Stimulated activated CD4-positive, alpha-beta T cell treated with anti-CD3 and anti-CD28 coated beads, Interleukin-1b, Interleukin-23, amount 100 ng/mL, for 48 hours (primary cell): ENCODE results near the gene RAB5A.
"Not testable (repeated sequence)": the region's sequence is repeated elsewhere in the genome, so short reads cannot be mapped to it uniquely, and the experiment has no call there.

Experiments
- DNase-seq: peaks from one replicate; pipeline ENCODE4 v3.0.0-alpha.2; 2020

The RAB5A gene, protein sequence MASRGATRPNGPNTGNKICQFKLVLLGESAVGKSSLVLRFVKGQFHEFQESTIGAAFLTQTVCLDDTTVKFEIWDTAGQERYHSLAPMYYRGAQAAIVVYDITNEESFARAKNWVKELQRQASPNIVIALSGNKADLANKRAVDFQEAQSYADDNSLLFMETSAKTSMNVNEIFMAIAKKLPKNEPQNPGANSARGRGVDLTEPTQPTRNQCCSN

DNA sequence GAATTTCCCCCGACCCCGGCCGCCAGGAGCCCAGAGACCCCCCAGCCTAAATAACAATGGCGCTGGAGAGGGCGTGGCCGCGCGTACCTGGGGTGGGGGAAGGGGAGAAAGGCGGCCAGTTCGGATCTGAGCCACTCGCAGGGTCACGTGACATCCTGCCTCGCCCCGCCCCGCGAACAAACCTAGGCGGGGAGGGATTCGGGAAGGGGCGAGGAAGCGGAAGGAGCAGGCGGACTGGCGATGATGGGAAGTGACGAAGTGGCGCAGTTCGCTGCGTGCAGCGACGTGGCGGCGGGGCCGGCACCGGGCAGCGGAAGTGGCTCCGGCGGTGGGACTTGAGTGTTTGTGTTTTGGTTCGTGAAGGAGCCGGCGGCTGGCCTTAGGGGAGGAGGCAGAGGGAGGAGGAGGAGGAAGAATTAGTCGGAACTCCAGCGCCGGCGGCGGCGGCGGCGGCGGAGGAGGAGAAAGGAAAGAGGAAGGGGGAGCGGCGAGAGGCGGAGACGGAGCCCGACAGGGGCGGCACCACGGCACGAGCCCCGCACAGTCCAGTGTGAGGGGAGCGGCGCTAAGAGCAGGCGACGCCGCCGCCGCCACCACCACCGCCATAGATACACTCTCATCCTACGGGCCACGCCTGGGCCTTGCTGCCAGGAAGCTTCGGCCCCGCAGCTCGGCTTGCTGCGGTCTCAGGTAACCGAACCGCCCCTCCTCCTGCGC lies at the start of gene RAB5A:
Gene RAB5A, plus strand, starts transcription at position 266 of the 717 bp plus-strand sequence. CDS start 3,802 bp downstream, outside the sequence.
- peak; percentile 98 for DNase-seq

DNA sequence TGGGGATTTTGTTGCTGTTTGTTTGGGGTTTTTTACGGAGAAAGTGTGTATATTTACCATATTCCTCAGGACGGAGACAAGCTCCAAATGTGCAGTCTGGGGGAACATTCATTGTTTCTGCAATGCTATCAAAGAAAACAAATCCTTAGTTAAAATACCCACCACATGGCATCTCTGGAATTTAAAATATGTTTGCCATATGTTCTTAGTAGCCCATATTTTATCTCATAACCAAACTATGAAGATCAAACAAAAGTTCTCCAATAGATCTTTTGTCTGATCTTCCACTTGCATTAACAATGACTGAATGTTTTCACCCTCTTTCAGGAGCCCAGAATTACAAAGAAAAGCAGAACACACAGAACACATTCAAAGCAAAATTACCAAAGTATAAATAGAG lies 48.2 kb upstream of the RAB5A start:
- no peak for DNase-seq

DNA sequence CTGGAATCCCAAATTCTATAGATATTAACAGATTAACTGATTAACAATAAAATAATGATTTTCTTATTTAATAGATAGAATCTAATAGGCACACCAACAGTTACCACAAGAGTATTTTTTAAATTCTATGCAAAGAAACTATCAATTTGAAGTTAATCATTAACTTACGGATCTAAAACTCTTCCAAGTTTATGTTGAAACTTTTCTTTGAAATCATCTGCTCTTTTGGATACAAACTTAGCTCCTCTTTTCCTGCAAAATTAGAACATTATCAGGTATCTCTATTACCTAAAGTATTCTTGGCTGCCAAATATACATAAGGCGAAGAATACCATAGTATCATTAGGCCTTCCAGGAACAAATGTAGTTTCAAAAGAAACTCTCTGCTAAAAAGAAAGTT lies 47.6 kb upstream of the RAB5A start:
- no peak for DNase-seq

DNA sequence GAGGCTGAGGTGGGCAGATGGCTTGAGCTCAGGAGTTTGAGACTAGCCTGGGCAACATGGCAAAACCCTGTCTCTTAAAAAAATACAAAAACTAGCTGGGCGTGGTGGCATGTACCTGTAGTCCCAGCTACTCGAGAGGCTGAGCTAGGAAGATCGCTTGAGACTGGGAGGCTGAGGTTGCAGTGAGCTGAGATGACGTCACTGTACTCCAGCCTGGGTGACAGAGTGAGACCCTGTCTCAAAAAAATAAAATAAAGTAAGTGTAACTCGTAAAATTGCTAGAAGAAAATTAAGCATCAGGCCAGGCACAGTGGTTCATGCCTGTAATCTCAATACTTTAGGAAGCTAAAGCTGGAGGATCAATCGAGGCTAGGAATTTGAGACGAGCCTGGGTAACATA lies 47.1 kb upstream of the RAB5A start:
- not testable (repeated sequence) for DNase-seq

DNA sequence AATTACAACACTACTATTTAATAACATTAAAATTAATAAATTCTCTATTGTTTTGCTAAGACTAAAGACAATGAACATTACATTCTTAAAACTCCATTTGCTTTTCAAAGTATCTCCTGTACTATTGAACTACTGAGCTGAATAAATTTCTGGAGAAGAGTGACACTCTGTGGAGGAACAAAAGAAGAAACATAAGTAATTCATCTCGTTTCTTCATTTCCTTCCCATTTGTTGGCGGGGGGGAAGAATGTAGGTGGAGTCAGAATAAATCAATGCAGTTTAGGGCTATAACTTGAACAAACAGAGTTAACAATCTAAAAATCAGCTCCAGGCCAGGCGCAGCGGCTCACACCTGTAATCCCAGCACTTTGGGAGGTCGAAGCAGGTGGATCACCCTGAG lies 45.6 kb upstream of the RAB5A start:
- no peak for DNase-seq

DNA sequence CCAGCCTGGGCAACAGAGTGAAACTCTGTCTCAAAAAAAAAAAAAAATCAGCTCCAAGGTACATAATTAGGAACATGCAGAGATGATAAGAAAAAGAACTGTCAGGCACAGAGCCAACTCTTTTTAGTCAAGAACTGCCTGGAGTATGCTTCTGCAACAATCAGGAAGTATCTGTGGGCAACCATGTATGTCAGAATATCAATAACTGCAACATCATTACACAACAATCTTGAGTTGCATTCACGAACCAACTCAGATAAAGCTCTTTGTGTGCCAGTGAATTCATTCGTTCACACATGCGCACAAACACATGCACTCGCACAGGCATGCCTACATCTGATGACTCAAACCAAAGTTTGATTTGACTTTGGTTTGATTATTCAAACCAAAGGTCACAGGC lies 45.0 kb upstream of the RAB5A start:
- DNase-seq: no peak

DNA sequence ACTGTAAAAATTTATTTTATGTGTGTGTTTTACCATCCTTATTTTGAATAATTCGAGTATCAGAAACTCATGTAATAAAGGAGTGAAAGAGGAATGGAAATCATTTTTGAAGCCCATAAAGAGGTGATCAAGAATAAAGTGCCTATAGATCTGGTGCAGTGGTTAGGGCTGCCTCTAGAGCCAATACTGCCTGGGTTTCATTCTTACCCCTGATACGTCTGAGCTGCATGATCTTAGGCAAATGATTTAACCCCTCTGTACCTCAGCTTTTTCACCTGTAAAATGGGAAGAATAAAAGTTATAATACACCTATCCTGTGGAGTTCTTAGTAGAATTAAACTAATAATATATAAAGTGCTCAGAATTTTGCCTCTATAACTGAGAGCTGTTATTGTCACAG lies 43.2 kb upstream of the RAB5A start:
- DNase-seq: no peak

DNA sequence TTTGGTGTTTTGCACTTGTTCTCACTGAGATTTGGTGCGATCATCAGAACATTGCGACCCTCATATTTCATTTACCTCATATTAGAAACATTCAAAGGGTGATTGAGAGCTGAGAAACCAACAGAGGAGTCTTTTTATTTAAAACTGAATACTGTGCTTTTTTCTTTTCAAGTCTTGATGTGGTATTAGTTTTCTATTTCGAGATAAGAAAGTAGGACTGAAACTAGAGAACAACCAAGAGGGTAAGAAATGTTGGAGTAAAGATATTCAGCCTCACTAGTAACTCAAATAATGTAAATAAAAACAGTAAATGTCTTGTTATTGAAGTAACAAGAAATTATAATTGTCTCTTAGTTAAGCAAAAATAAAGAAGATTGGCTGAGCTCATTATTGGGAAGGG lies 39.4 kb upstream of the RAB5A start:
- DNase-seq: no peak

DNA sequence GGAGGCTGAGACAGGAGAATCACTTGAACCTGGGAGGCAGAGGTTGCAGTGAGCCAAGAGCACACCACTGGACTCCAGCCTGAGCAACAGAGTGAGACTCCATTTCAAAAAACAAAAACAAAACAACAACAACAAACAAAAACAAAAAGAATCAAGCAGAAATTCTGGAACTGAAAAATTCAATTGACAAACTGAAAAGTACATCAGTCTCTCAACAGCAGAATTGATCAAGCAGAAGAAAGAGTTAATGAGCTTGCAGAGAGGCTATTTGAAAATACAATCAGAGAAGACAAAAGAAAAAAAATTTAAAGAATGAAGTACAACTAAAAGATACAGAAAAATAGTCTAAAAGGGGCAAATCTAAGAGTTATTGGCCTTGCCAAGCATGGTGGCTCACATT lies 35.4 kb upstream of the RAB5A start:
- no peak for DNase-seq

DNA sequence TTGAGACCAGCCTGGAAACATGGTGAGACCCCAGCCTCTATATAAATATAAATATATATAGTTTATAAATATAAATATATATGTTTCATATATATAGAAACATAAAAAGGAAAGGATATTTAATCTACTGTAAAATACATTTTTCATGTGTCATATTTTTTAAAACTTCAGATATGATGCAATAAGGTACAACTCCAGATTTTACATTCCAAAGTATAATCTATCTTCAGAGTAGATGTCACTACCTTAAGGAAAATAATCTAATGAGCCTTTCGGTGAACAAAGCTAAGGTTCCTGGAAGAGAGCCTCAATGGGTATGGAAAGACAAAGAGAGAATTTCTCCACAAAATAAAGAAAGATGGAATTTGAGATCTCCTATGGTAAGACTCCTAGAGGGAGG lies 29.7 kb upstream of the RAB5A start:
- DNase-seq: no peak

DNA sequence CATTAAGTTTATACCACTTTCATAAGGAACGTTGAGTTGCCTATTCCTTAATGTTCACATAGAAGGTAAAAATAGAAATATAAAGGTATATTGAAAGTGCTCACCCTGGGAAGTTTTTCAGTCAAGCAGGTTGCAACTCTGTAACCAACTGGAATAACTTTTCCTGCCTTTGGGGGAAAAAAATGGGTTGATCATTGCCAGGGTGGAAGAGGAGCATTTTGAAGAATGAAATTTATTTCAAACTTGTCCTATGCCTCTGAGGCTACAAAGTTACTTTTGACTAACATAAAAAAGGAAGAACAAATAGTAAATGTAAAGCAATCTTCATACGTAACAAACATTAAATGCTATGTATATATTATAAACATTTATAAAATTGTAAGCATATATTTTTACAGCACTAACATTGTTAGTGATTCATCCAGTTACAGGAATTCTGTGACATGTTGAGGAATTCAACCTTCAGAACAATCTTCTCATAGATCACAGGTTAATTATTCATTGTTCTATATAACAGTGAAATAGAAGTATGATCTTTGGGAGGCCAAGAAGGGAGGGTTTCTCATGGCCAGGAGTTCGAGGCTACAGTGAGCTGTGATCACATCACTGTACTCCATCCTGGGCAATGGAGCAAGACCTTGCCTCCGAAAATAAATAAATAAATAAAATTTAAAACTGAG lies 26.4 kb upstream of the RAB5A start:
- no peak for DNase-seq

DNA sequence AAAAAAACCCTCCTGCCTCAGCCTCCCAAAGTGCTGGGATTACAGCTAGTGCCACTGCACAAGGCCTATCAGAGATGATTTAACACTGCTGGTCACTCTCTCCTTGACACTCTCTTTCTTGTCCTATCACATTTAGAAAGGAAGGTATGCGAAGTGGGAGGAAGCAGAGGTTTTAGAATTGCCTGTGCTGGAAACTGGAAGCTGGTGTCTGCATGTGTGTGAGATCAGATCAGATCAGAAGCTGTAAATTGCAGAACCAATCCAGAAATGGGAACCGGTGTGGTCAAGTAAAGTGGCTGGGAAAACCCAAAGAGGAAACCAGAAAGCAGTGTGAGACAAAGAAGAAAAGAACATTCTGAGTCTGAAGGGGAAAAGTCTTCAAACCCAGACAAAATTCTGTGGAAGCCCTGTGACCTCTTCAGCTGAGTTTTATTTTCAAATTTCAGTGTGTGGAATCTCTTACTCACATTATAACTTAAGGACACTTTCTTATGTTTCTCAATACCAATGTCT lies 15.7 kb upstream of the RAB5A start:
- peak; percentile 61 for DNase-seq

DNA sequence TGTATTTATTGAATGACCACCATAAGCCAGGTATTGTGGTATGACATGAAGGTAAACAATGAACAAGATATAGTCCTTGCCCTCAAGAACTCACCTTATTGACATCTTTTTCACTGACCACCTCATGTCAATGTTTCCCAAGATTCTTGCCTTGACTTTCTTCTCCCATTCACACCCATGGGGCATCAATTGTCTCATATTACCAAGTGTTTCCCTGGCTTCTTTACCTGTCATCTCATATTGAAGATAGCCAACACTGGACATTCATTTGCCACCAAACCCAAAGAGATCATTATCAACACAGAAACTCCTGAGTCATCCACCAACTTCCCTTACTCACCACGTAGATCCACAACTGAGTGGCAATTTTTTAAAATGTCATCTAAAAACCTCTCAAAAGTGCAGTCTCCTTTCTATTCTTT lies 15.1 kb upstream of the RAB5A start:
- no peak for DNase-seq

DNA sequence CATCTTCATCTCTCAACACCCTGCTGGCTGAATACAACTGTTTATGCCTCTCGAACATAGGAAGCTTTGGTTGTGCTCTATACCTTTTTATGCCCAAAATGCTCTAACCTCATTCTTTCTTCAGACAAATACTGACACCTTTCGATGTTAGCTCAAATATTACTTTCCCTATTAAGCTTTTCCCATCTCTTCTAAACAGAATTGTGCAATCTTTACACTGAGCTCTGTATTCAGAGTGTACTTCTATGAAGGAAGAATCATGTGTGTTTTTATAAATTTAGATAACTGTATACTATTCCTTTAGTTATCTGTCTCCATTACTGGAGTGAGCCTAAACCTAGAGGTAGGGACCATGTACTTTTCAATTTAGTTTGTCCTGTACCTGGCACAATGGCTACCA lies 14.5 kb upstream of the RAB5A start:
- DNase-seq: no peak

DNA sequence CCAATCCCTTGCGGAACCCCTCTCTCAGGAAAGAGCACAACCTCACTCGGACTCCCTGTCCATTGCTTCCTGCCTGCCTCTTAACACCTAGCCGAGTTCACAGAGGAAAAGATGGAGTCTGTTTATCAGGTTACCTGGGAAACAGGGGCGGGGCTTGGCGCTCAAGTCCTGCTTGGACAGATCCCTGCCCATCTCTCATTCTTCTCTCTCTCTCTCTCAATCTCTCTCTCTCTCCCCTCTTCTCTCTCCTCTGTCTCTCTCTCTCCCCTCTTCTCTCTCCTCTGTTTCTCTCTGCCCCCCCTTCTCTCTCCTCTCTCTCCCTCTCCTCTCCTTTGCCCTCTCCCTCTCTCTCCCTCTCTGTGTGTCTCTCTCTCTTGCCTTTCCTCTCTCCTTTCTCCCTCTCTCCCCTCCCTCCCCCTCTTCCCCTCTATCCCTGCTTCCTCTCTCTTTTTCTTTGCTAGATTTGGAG lies 12.8 kb upstream of the RAB5A start, which contains the start of gene EFHB:
Gene EFHB, minus strand, starts transcription at position 120 of the 469 bp plus-strand sequence. CDS start 199 bp downstream, outside the sequence.
- DNase-seq: no peak

DNA sequence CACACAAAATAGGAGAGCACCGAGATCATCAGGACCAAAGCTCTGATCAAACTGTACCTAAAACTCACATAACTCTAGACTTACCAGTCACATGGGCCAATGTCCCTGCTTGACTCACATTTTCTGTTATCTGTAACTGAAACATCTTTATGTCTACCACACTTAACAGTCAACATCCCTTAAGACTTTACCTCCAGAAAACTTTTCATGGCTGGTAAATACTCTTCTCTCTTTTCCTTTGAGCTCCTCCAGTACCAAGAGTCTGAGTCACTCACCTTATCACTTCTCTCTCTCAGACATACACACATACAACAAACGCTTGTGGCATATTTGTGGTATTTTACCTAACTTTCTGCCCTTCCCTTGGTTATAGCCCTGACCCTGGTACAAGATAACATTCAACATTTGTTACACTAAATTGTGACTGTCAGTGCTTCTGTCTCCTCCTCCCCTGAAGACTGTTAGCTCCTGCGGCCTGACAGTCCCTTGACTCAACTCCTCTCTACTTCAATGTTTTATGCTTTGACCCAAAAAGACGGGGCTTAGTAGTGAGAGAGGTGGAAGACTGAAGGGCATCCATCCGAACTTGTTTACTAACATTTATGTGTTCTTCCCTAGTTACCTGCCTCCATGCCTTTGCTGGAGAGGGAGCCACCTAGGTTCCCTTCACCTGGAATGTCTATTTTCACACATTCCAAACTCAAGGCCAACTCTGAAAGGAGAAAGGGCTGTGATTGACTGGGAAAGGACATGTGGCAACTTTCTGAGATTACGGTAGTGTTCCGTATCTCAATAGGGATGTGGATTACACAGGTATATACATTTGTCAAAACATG lies 9.2 kb upstream of the RAB5A start:
- peak; percentile 19 for DNase-seq

DNA sequence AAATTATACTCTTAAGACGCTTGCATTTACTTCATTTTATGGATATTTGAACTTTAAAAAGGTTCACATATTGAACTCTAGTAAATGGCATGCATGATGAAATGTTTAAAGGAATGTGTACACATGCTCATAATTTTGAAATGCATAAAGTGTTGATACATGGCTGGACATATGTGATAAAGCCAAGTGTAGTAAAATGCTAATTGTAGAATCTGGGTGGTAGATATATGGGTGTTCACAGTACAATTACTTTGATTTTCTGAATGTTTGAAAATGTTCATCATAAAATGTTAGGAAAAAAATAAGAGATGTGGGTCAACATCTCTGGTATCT lies 8.6 kb upstream of the RAB5A start:
- DNase-seq: no peak

DNA sequence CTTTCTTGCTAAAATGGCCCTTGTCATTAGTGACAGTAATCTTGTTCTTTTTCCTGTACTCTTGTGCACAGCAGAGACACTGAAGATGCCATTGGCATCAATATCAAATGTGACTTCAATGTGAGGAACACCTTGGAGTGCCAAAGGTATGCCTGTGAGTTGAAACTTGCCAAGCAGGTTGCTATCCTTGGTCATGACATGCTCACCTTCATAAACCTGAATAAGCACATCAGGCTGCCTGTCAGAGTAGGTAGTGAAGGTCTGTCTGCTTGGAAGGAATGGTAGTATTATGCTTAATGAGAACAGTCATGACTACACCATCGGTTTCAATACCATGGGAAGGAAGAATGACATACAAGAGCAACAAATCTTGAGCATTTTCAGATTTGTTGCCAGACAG lies 6.3 kb upstream of the RAB5A start:
- DNase-seq: no peak

DNA sequence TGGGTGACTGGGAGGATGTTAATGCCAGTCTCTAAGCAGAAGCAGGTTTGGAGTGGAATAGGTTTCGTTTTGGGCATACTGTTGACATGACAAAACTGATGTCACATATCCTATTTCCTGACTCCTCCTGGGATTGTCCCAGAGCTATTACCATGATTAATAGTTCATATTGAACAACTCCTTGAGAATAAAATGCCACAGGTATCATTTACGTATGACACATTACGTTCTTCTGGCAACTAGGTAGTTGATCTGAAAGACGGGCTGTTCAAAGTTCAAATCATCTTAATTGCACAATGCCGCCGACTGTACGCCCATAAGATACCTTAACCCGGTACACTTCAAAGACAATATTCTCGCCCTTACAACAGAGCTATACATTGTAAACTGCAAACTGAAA lies 1.4 kb upstream of the RAB5A start:
- DNase-seq: no peak

DNA sequence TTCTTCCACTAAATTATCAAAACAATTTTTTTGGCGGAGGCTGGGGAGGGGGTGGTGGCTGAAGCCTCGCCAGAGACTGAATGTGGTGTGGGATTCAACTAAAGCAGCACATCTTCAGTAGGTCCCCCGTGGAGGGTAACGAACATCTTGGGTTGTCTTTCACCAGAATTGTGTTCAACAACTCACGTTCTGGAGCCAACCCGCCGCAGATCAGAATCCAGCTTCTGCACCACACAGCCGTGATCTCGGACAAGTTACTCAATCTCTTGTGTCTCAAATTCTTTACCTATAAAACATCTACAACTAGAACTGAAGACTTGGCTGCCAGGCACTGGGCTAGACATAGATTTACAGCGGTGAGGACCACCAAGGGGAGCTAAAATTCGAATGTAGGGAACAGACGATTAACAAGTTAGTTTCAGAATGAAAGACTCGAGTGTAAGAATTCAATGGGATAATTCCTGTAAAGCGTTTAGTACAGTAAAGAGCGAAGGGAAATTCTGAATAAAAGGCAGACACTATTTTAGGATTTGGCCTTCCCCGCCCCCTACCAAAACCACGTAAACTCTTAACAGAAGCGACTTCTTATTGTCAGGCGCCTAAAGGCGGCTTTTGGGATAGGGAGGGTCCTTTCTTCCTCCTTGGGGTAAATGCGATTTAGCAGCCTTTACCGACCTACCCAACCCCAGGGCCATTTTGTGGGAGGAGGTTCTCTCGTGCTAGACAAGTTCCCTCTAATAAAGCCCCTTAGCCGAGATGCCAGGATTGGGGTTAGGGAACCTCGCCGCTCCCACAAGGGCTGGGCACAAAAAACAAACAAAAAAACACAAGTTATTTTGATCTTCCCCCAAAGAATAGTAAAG lies 697 bp upstream of the RAB5A start:
- no peak for DNase-seq

DNA sequence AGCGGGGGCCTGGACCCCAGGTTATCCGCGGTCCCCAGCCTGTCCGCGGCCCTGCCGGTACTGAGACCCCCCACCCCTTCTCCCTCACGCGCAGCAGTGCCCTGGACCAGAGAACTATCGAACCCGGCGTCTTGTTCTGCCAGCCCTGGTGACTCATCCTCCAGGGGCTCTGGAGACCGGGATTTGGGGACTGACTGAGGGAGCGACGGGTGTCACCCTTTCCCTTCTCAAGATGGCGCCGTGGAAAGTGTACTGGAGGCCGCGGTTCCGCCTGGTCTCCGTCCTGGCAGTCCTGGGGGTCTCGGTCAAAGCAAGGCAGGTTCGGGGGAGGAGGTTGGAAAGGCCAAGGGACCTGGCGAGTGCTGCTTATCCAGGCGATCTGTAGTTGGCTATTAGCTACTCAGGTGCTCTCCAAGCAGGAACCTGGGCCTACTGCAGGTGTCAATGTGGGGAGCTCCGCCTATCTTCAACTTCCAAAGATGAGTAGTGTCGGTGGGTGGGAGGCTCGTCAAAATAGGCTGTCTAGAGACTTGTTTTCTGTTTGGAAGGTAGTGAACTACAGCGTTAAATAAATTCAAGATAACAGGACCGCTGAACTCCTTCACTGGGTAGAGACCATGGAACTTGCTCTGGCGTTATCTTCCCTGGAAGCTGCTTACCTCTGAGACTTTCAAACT lies 790 bp downstream of the RAB5A start:
- peak; percentile 48 for DNase-seq
